COLO829 (cell line): ENCODE measurements around the gene TRMT2B.
"Not testable (repeated sequence)": the region's sequence is repeated elsewhere in the genome, so short reads cannot be mapped to it uniquely, and the experiment has no call there.

Source experiments
- DNase-seq: peaks from one replicate; pipeline ENCODE4 v3.0.0; 2012; ENCODE audit warnings: low spot score

Gene TRMT2B

GRCh38 chrX:101051549-101052302, at the start of gene TRMT2B:
Gene TRMT2B (minus strand): TSS chrX:101052111. CDS start chrX:101042289, 9,822 bp downstream.
- DNase-seq: peak; percentile 63

- DNase-seq: peak; percentile 88
Observed at GRCh38 chrX:101097546-101098453, 45.9 kb upstream of the TRMT2B start, which contains the start of gene CENPI. Gene CENPI (plus strand): TSS chrX:101098204. CDS start chrX:101101071, 2,867 bp downstream.

- no peak for DNase-seq
Observed at GRCh38 chrX:101091817-101092216, 39.9 kb upstream of the TRMT2B start.

GRCh38 chrX:101081231-101081630, 29.3 kb upstream of the TRMT2B start:
- no peak for DNase-seq

GRCh38 chrX:101080326-101081124, 28.6 kb upstream of the TRMT2B start:
- no peak for DNase-seq

- DNase-seq: no peak
Observed at GRCh38 chrX:101079736-101080270, 27.9 kb upstream of the TRMT2B start.

- no peak for DNase-seq
Observed at GRCh38 chrX:101078716-101079598, 27.0 kb upstream of the TRMT2B start, which contains the start of gene TMEM35A. Gene TMEM35A (plus strand): TSS chrX:101078879. CDS start chrX:101079003, 124 bp downstream.

GRCh38 chrX:101071582-101071981, 19.7 kb upstream of the TRMT2B start:
- no peak for DNase-seq

GRCh38 chrX:101062176-101062575, 10.3 kb upstream of the TRMT2B start:
- no peak for DNase-seq

GRCh38 chrX:101057093-101057714, 5.3 kb upstream of the TRMT2B start:
- DNase-seq: peak; percentile 34

GRCh38 chrX:101056551-101056950, 4.6 kb upstream of the TRMT2B start:
- DNase-seq: not testable (repeated sequence)

GRCh38 chrX:101051153-101051548, 760 bp downstream of the TRMT2B start:
- DNase-seq: no peak

GRCh38 chrX:101040197-101040596, 11.7 kb downstream of the TRMT2B start:
- DNase-seq: no peak

GRCh38 chrX:101037231-101037630, 14.7 kb downstream of the TRMT2B start:
- DNase-seq: no peak

GRCh38 chrX:101029665-101030064, 22.2 kb downstream of the TRMT2B start:
- no peak for DNase-seq

GRCh38 chrX:101028562-101028961, 23.3 kb downstream of the TRMT2B start:
- no peak for DNase-seq

GRCh38 chrX:101025126-101025525, 26.8 kb downstream of the TRMT2B start:
- DNase-seq: no peak

- no peak for DNase-seq
Observed at GRCh38 chrX:101022020-101022419, 29.9 kb downstream of the TRMT2B start.

GRCh38 chrX:101012031-101012430, 39.9 kb downstream of the TRMT2B start:
- not testable (repeated sequence) for DNase-seq

GRCh38 chrX:101009090-101009489, 42.8 kb downstream of the TRMT2B start:
- no peak for DNase-seq
